Myocyte (in vitro differentiated cells): ENCODE results near the gene JCHAIN. TPM values are rescaled to one million over a fixed set of nuclear protein-coding genes. Genes with fewer than 3 reads are reported as not detected.
"Not testable (repeated sequence)": the region's sequence is repeated elsewhere in the genome, so short reads cannot be mapped to it uniquely, and the experiment has no call there.

Experiments used
- DNase-seq: peaks from one replicate; pipeline ENCODE4 v3.0.0-alpha.2; 2012; ENCODE audit warnings: low read depth
- total RNA-seq: library from RNA; depleted of rRNA; stranded (reverse); fragments of >200 nt; gene quantifications from 2 replicates; pipeline ENCODE4 v1.2.3, GENCODE V29; 2014

JCHAIN gene
- total RNA-seq, 1 donor from 2014 or later = 12.5 TPM

GRCh38 chr4:70688795-70689231 is 22.5 kb upstream of the JCHAIN start:
- DNase-seq = no peak

GRCh38 chr4:70687821-70688794 is 21.8 kb upstream of the JCHAIN start, which contains the start of gene UTP3:
TSS of gene UTP3 (plus strand) at chr4:70688532. CDS start at chr4:70688678, 146 bp downstream.
- peak; percentile 100 for DNase-seq

- DNase-seq = no peak
These were observed 21.1 kb upstream of the JCHAIN start for GRCh38 chr4:70687392-70687791.

GRCh38 chr4:70682142-70682541 is 15.8 kb upstream of the JCHAIN start:
- DNase-seq = not testable (repeated sequence)

- DNase-seq = no peak
These were observed 15.4 kb upstream of the JCHAIN start for GRCh38 chr4:70681704-70682103.

- DNase-seq = no peak
These were observed 14.6 kb upstream of the JCHAIN start for GRCh38 chr4:70680934-70681333.

GRCh38 chr4:70678383-70678999 is 12.2 kb upstream of the JCHAIN start:
- DNase-seq = peak; percentile 67

GRCh38 chr4:70676554-70677090 is 10.3 kb upstream of the JCHAIN start:
- no peak for DNase-seq

- DNase-seq = no peak
These were observed 8.4 kb upstream of the JCHAIN start for GRCh38 chr4:70674731-70675130.

GRCh38 chr4:70674191-70674590 is 7.9 kb upstream of the JCHAIN start:
- no peak for DNase-seq

- DNase-seq = no peak
These were observed 4.8 kb upstream of the JCHAIN start for GRCh38 chr4:70671091-70671490.

- DNase-seq = no peak
These were observed 4.2 kb upstream of the JCHAIN start for GRCh38 chr4:70670332-70671014.

GRCh38 chr4:70667740-70668535 is 1.6 kb upstream of the JCHAIN start:
- peak; percentile 16 for DNase-seq

- not testable (repeated sequence) for DNase-seq
These were observed 4.9 kb downstream of the JCHAIN start for GRCh38 chr4:70661309-70661922.

GRCh38 chr4:70660106-70660505 is 6.2 kb downstream of the JCHAIN start:
- DNase-seq = no peak

- no peak for DNase-seq
These were observed 7.9 kb downstream of the JCHAIN start for GRCh38 chr4:70658418-70658817.

- no peak for DNase-seq
These were observed 9.0 kb downstream of the JCHAIN start for GRCh38 chr4:70657326-70657725.

GRCh38 chr4:70654605-70655011 is 11.7 kb downstream of the JCHAIN start:
- no peak for DNase-seq

- peak; percentile 49 for DNase-seq
These were observed 14.3 kb downstream of the JCHAIN start for GRCh38 chr4:70651864-70652506.

GRCh38 chr4:70650741-70651140 is 15.6 kb downstream of the JCHAIN start:
- DNase-seq = not testable (repeated sequence)
